ENCODE measurements around the gene OR11G2.

DNA sequence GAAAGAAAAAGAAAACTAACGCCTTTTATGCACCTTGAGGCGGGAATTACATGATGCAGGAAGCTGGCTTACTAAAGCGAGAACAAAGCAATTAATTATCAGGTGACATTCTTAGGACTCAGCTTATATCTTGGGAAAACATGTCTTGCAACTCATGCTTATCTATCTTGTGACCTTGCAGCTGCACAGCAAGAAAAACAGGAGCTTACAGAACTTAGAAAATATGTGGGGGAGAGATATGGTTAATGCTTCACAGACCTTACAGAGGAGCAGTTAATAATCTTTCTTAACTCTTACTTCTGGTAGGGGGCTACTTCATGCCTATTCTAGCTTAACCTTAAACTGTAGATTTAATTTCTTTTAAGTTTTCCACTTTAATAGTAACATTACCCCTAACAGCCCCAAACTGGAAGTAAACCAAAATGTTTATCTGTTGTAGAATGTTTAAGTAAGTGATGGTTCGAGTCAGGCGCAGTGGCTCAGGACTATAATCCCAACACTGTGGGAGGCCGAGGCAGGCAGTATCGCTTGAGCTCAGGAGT lies 13.2 kb upstream of the OR11G2 start:
- TF ChIP-seq, protein P1, sequence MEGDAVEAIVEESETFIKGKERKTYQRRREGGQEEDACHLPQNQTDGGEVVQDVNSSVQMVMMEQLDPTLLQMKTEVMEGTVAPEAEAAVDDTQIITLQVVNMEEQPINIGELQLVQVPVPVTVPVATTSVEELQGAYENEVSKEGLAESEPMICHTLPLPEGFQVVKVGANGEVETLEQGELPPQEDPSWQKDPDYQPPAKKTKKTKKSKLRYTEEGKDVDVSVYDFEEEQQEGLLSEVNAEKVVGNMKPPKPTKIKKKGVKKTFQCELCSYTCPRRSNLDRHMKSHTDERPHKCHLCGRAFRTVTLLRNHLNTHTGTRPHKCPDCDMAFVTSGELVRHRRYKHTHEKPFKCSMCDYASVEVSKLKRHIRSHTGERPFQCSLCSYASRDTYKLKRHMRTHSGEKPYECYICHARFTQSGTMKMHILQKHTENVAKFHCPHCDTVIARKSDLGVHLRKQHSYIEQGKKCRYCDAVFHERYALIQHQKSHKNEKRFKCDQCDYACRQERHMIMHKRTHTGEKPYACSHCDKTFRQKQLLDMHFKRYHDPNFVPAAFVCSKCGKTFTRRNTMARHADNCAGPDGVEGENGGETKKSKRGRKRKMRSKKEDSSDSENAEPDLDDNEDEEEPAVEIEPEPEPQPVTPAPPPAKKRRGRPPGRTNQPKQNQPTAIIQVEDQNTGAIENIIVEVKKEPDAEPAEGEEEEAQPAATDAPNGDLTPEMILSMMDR (IDR thresholded peaks at IDR 0.05) = no peak
- no peak for TF ChIP-seq ZFX (IDR thresholded peaks at IDR 0.05; ENCODE audit: borderline replicate concordance)

Measured in 22Rv1 (cell line).